ENCODE results near the gene PLSCR4. TPM values are rescaled to one million over a fixed set of nuclear protein-coding genes. Genes with fewer than 3 reads are reported as not detected.

Gene PLSCR4
- total RNA-seq, 1 donor from 2014 or later, result 16.2 TPM

GRCh38 chr3:146166826-146167225 is 84.1 kb downstream of the PLSCR4 start:
- ATAC-seq (ENCODE audit: poor library complexity) (peak; percentile 56), DNase-seq (no peak)
- intact Hi-C loops (cut with DNase I), result loop anchor here (10.0 kb wide), 1 partner anchor 92 kb away; no protein-coding TSS in a partner anchor

GRCh38 chr3:146166415-146166821 is 84.5 kb downstream of the PLSCR4 start:
- ATAC-seq (ENCODE audit: poor library complexity) (peak; percentile 16), DNase-seq (no peak)
- intact Hi-C loops (cut with DNase I), result loop anchor here (10.0 kb wide), 1 partner anchor 92 kb away; no protein-coding TSS in a partner anchor

DNA sequence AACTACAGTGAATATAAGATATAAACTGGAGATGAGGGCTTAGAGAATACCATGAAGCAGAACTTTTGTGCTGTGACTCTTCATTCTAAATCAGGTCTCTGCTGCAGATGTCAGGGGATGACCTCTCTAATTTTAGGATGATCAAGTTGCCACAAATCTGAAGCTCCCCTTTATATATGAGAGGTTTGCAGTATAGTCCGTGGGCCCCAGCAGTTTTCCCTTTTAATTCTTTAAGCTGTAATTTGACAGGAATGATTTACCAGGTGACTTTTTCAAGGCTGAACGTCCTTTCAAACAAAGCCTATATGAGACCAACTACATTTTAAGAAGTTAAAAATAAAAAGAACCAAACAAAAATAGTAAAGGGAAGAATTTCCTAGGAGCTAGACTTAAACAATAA is 85.0 kb downstream of the PLSCR4 start:
- DNase-seq, result no peak
- ATAC-seq (ENCODE audit: poor library complexity), result no peak
- intact Hi-C loops (cut with DNase I), result loop anchor here (10.0 kb wide), 1 partner anchor 91 kb away; no protein-coding TSS in a partner anchor

- intact Hi-C loops (cut with DNase I), result loop anchor here (10.0 kb wide), 1 partner anchor 90 kb away; no protein-coding TSS in a partner anchor
- no peak for DNase-seq
- no peak for ATAC-seq (ENCODE audit: poor library complexity)
These were observed 85.7 kb downstream of the PLSCR4 start for GRCh38 chr3:146164971-146165769.

DNA sequence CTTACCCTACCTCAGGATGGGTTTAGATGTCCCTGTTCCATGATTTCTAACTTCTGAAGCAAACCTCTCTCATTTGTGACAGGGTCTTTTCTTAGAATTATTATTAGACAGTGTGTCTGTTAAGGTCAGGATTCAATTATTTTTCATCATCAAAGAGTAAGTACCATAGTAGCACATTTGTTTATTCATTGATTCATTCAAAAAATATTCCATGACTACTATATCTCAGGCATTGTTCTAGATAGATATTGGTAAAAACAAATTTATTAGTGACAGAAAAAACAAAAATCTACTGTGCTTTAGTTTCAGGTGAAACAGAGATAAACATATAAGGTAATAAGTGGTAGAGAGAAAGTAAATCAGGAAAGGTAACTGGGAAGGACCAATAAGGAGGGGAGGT is 86.4 kb downstream of the PLSCR4 start:
- no peak for ATAC-seq (ENCODE audit: poor library complexity)
- intact Hi-C loops (cut with DNase I), result loop anchor here (10.0 kb wide), 1 partner anchor 90 kb away; no protein-coding TSS in a partner anchor
- no peak for DNase-seq

GRCh38 chr3:146164071-146164470 is 86.8 kb downstream of the PLSCR4 start:
- no peak for ATAC-seq (ENCODE audit: poor library complexity)
- intact Hi-C loops (cut with DNase I), result loop anchor here (10.0 kb wide), 1 partner anchor 89 kb away; no protein-coding TSS in a partner anchor
- DNase-seq, result no peak

- intact Hi-C loops (cut with DNase I), result loop anchor here (10.0 kb wide), 1 partner anchor 89 kb away; no protein-coding TSS in a partner anchor
- DNase-seq, result no peak
These were observed 87.3 kb downstream of the PLSCR4 start for GRCh38 chr3:146163584-146163983.

DNA sequence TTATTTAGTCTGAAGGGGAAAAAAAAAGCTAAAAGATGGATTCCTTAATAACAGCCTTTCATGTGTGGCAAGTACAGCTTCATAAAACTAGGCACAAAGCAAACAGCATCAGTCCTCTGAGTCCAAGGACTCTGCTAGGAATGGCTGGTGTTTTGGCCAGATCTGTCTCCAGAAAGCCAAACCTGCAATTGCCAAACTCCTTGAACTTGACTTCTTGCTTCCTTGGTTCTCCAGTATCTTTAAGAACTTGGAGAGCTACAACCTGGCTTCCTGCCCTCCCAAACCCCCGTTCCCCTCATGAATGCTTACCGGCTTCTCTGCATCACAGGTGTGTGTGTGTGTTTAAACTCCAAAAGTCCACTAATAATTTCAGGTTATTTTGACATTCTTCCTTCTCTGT is 88.3 kb downstream of the PLSCR4 start:
- intact Hi-C loops (cut with DNase I), result loop anchor here (10.0 kb wide), 1 partner anchor 88 kb away; no protein-coding TSS in a partner anchor
- ATAC-seq (ENCODE audit: poor library complexity), result no peak
- DNase-seq, result no peak

More at GRCh38 chr3:146163584-146163983, 87.3 kb downstream of the PLSCR4 start:
- ATAC-seq (ENCODE audit: poor library complexity), result no peak

- ATAC-seq (ENCODE audit: poor library complexity), result peak; percentile 32
- intact Hi-C loops (cut with DNase I), result loop anchor here (10.0 kb wide), 1 partner anchor 87 kb away; no protein-coding TSS in a partner anchor
- DNase-seq, result peak; percentile 57
These were observed 89.3 kb downstream of the PLSCR4 start for GRCh38 chr3:146161663-146162002.

DNA sequence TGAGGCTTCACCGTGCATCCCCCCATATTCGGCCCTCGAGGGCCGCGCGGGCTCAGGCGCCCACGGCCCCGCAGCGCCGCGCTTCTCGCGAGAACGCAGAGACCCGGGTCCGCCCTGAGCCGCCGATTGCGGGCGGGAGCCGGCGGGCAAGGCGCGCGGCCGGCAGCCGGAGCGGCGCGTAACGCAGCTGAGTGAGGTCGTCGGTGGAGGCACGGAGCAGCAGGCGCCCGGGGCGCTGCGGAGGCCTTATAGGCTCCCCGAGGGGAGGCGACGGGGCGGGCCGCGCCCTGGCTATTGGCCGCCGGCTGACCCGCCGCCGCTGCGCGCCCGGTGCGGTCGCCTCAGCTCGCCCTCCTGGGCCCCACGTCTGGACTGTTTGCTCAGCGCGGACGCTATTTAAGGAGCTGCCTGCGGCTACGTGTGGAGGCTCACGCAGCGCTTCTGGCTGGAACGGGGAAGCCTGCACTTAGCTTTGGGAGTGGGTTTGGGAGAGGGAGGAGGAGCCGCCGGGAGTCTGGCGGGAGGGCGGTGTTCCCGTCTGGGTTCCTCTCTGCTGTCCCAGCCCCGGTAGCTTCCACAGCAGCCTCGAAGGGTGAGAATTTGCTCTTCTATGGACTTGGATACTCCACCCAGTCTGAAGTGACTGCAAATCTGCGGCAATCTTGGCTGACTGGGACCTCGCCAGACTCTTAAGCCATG is 89.8 kb downstream of the PLSCR4 start, which contains the start of gene PLOD2:
PLOD2 (minus strand) TSS at position 221 of the 699 bp plus-strand sequence; CDS start at position 26, 195 bp downstream.
- peak; percentile 86 for DNase-seq
- intact Hi-C loops (cut with DNase I), result loop anchor here (10.0 kb wide), 1 partner anchor 86 kb away; no protein-coding TSS in a partner anchor
- peak; percentile 81 for ATAC-seq (ENCODE audit: poor library complexity)

GRCh38 chr3:146160321-146160963 is 90.5 kb downstream of the PLSCR4 start:
- intact Hi-C loops (cut with DNase I), result loop anchor here (10.0 kb wide), 1 partner anchor 86 kb away; no protein-coding TSS in a partner anchor
- DNase-seq, result peak; percentile 54
- ATAC-seq (ENCODE audit: poor library complexity), result peak; percentile 66

GRCh38 chr3:146159616-146160320 is 91.1 kb downstream of the PLSCR4 start:
- intact Hi-C loops (cut with DNase I), result loop anchor here (10.0 kb wide), 1 partner anchor 85 kb away; no protein-coding TSS in a partner anchor
- no peak for DNase-seq

GRCh38 chr3:146159037-146159436 is 91.9 kb downstream of the PLSCR4 start:
- intact Hi-C loops (cut with DNase I), result no loop called here
- DNase-seq (no peak), ATAC-seq (ENCODE audit: poor library complexity) (no peak)

More at GRCh38 chr3:146159616-146160320, 91.1 kb downstream of the PLSCR4 start:
- no peak for ATAC-seq (ENCODE audit: poor library complexity)

- intact Hi-C loops (cut with DNase I), result no loop called here
- ATAC-seq (ENCODE audit: poor library complexity), result no peak
- no peak for DNase-seq
These were observed 93.4 kb downstream of the PLSCR4 start for GRCh38 chr3:146157325-146158060.

DNA sequence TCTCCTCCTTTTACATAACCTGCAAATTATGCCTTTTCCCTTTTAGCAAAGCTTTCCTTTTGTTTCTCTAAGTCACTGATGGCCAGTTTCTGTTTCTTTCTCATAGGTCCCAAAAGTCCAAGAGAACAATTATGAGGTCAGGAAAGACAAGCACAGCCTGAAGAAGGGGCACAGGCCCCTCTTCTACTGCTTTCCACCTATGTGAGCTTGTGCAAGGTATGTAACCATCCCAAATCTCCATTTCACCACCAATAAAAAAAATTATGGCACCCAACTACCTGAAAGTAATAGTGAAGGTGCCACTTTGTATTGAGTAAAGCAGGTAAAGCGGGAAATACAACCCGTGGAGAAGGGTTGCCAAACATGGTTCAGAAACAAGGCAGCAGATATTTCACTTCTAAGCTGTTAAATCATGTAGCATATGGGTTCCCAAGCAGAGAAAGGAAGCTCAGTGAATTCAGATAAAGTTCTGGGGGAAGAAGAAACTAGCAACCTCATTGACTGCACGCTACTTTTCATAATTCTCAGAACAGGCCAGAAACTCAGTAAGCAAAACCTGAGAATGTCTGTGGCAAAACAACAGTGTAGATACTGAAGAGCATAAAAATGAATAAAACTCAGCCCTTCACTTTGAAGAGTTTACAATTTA is 94.1 kb downstream of the PLSCR4 start:
- ATAC-seq (ENCODE audit: poor library complexity), result no peak
- intact Hi-C loops (cut with DNase I), result no loop called here
- DNase-seq, result no peak

DNA sequence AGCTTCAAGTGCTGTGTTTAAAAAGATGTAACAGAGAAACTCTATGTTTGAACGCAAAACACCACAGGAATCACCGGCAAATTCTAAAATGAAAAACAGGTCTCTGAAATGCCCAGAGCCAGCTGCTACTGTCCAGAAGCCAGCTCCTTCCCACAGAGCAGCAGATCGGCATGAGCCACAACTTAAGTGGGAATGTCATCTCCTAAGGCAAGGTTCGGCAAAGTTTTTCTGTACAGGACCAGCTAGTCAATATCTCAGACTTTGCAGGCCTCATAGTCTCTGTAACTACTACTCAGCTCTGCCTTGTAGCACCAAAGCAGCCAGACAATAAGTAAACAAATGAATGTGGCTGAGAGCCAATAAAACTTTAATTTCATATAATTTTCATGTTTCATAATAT is 94.8 kb downstream of the PLSCR4 start:
- DNase-seq, result no peak
- intact Hi-C loops (cut with DNase I), result no loop called here
- ATAC-seq (ENCODE audit: poor library complexity), result peak; percentile 23

DNA sequence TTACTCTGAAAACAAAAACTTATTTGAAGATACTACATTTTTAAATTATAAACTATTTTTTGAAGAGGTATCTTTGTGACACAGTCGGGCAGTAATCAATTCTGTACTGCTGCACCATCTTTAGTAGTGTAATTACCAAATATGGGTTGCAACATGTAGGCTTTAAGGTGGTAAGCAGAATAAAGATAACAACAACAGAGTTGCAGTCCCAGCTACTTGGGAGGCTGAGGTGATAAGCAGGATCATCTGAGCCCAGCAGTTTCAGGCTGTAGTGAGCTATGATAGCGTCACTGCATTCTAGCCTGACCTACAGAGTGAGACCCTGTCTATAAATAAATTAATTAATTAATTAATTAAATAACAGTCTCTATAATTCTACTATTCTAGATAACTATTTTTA is 95.9 kb downstream of the PLSCR4 start:
- intact Hi-C loops (cut with DNase I), result no loop called here

More for the DNA sequence above, 95.9 kb downstream of the PLSCR4 start:
- ATAC-seq (ENCODE audit: poor library complexity), result peak; percentile 40
- DNase-seq, result no peak
